ENCODE data around the gene GARRE1.
A peak's percentile ranks its signal among the peaks of the same experiment; 100 is the strongest.

Gene GARRE1

GRCh38 chr19:34217952-34218817, 36.2 kb upstream of the GARRE1 start:
- H3K9me3 ChIP-seq (ENCODE audit: control insufficient read depth, insufficient read depth, low read depth, low read length), result no peaks in the 10 kb centered on the region
- no peaks in the 10 kb centered on the region for H3K4me1 ChIP-seq (ENCODE audit: control insufficient read depth, insufficient read depth, low read length)
- H3K27me3 ChIP-seq (ENCODE audit: control insufficient read depth, insufficient read depth, low read length), result no peaks in the 10 kb centered on the region
- no peak overlapping the region for H3K4me3 ChIP-seq (ENCODE audit: low read depth, low read length)
- H3K27ac ChIP-seq (ENCODE audit: low read depth, low read length), result no peak overlapping the region
- H3K9ac ChIP-seq (ENCODE audit: low read length), result no peak overlapping the region
- H3K36me3 ChIP-seq (ENCODE audit: control insufficient read depth, insufficient read depth, low read length), result peaks cover 84% of the 10 kb centered on the region

- Histone ChIP-seq H3K27ac (ENCODE audit: low read depth, low read length) (no peak overlapping the region), H3K4me1 (ENCODE audit: control insufficient read depth, insufficient read depth, low read length) (no peaks in the 10 kb centered on the region), H3K9me3 (ENCODE audit: control insufficient read depth, insufficient read depth, low read depth, low read length) (no peaks in the 10 kb centered on the region), H3K36me3 (ENCODE audit: control insufficient read depth, insufficient read depth, low read length) (peaks cover 85% of the 10 kb centered on the region), H3K27me3 (ENCODE audit: control insufficient read depth, insufficient read depth, low read length) (no peaks in the 10 kb centered on the region), H3K9ac (ENCODE audit: low read length) (no peak overlapping the region), H3K4me3 (ENCODE audit: low read depth, low read length) (no peak overlapping the region)
Measured at GRCh38 chr19:34218818-34219164, 35.6 kb upstream of the GARRE1 start.

- Histone ChIP-seq H3K27ac (ENCODE audit: low read depth, low read length) (no peak overlapping the region), H3K9me3 (ENCODE audit: control insufficient read depth, insufficient read depth, low read depth, low read length) (no peaks in the 10 kb centered on the region), H3K9ac (ENCODE audit: low read length) (no peak overlapping the region), H3K36me3 (ENCODE audit: control insufficient read depth, insufficient read depth, low read length) (peaks cover 88% of the 10 kb centered on the region), H3K4me3 (ENCODE audit: low read depth, low read length) (no peak overlapping the region), H3K4me1 (ENCODE audit: control insufficient read depth, insufficient read depth, low read length) (peaks cover 13% of the 10 kb centered on the region), H3K27me3 (ENCODE audit: control insufficient read depth, insufficient read depth, low read length) (no peaks in the 10 kb centered on the region)
Measured at GRCh38 chr19:34220472-34221063, 33.8 kb upstream of the GARRE1 start.

GRCh38 chr19:34222386-34222785, 32.0 kb upstream of the GARRE1 start:
- no peak overlapping the region for H3K27ac ChIP-seq (ENCODE audit: low read depth, low read length)
- H3K4me3 ChIP-seq (ENCODE audit: low read depth, low read length), result no peak overlapping the region
- H3K36me3 ChIP-seq (ENCODE audit: control insufficient read depth, insufficient read depth, low read length), result peaks cover 97% of the 10 kb centered on the region
- H3K9me3 ChIP-seq (ENCODE audit: control insufficient read depth, insufficient read depth, low read depth, low read length), result no peaks in the 10 kb centered on the region
- no peaks in the 10 kb centered on the region for H3K27me3 ChIP-seq (ENCODE audit: control insufficient read depth, insufficient read depth, low read length)
- peaks cover 19% of the 10 kb centered on the region for H3K4me1 ChIP-seq (ENCODE audit: control insufficient read depth, insufficient read depth, low read length)
- H3K9ac ChIP-seq (ENCODE audit: low read length), result no peak overlapping the region

GRCh38 chr19:34224996-34225658, 29.2 kb upstream of the GARRE1 start:
- Histone ChIP-seq H3K27ac (ENCODE audit: low read depth, low read length) (peak overlapping the region; percentile 84), H3K4me3 (ENCODE audit: low read depth, low read length) (no peak overlapping the region), H3K36me3 (ENCODE audit: control insufficient read depth, insufficient read depth, low read length) (peaks cover 98% of the 10 kb centered on the region), H3K27me3 (ENCODE audit: control insufficient read depth, insufficient read depth, low read length) (no peaks in the 10 kb centered on the region), H3K9me3 (ENCODE audit: control insufficient read depth, insufficient read depth, low read depth, low read length) (no peaks in the 10 kb centered on the region), H3K9ac (ENCODE audit: low read length) (peak overlapping the region; percentile 32), H3K4me1 (ENCODE audit: control insufficient read depth, insufficient read depth, low read length) (peaks cover 19% of the 10 kb centered on the region)

GRCh38 chr19:34225659-34226015, 28.7 kb upstream of the GARRE1 start:
- Histone ChIP-seq H3K27me3 (ENCODE audit: control insufficient read depth, insufficient read depth, low read length) (no peaks in the 10 kb centered on the region), H3K27ac (ENCODE audit: low read depth, low read length) (peak overlapping the region; percentile 84), H3K9ac (ENCODE audit: low read length) (no peak overlapping the region), H3K9me3 (ENCODE audit: control insufficient read depth, insufficient read depth, low read depth, low read length) (no peaks in the 10 kb centered on the region), H3K4me3 (ENCODE audit: low read depth, low read length) (no peak overlapping the region), H3K36me3 (ENCODE audit: control insufficient read depth, insufficient read depth, low read length) (peaks cover 97% of the 10 kb centered on the region), H3K4me1 (ENCODE audit: control insufficient read depth, insufficient read depth, low read length) (peaks cover 23% of the 10 kb centered on the region)

- no peaks in the 10 kb centered on the region for H3K27me3 ChIP-seq (ENCODE audit: control insufficient read depth, insufficient read depth, low read length)
- no peak overlapping the region for H3K9ac ChIP-seq (ENCODE audit: low read length)
- peaks cover 93% of the 10 kb centered on the region for H3K36me3 ChIP-seq (ENCODE audit: control insufficient read depth, insufficient read depth, low read length)
- no peak overlapping the region for H3K4me3 ChIP-seq (ENCODE audit: low read depth, low read length)
- H3K27ac ChIP-seq (ENCODE audit: low read depth, low read length), result 0 out of 2 replicates have a peak overlapping the region, but pooled peaks have one; percentile 18
- H3K9me3 ChIP-seq (ENCODE audit: control insufficient read depth, insufficient read depth, low read depth, low read length), result no peaks in the 10 kb centered on the region
- peaks cover 27% of the 10 kb centered on the region for H3K4me1 ChIP-seq (ENCODE audit: control insufficient read depth, insufficient read depth, low read length)
Measured at GRCh38 chr19:34226036-34226435, 28.3 kb upstream of the GARRE1 start.

GRCh38 chr19:34228347-34228746, 26.0 kb upstream of the GARRE1 start:
- no peak overlapping the region for H3K9ac ChIP-seq (ENCODE audit: low read length)
- no peak overlapping the region for H3K27ac ChIP-seq (ENCODE audit: low read depth, low read length)
- no peak overlapping the region for H3K4me3 ChIP-seq (ENCODE audit: low read depth, low read length)
- peaks cover 43% of the 10 kb centered on the region for H3K4me1 ChIP-seq (ENCODE audit: control insufficient read depth, insufficient read depth, low read length)
- H3K9me3 ChIP-seq (ENCODE audit: control insufficient read depth, insufficient read depth, low read depth, low read length), result no peaks in the 10 kb centered on the region
- no peaks in the 10 kb centered on the region for H3K27me3 ChIP-seq (ENCODE audit: control insufficient read depth, insufficient read depth, low read length)
- H3K36me3 ChIP-seq (ENCODE audit: control insufficient read depth, insufficient read depth, low read length), result peaks cover 70% of the 10 kb centered on the region

- H3K36me3 ChIP-seq (ENCODE audit: control insufficient read depth, insufficient read depth, low read length), result peaks cover 66% of the 10 kb centered on the region
Measured at GRCh38 chr19:34228762-34229161, 25.6 kb upstream of the GARRE1 start.

GRCh38 chr19:34229721-34230120, 24.6 kb upstream of the GARRE1 start:
- Histone ChIP-seq H3K4me3 (ENCODE audit: low read depth, low read length) (no peak overlapping the region), H3K4me1 (ENCODE audit: control insufficient read depth, insufficient read depth, low read length) (peaks cover 36% of the 10 kb centered on the region), H3K27me3 (ENCODE audit: control insufficient read depth, insufficient read depth, low read length) (no peaks in the 10 kb centered on the region), H3K27ac (ENCODE audit: low read depth, low read length) (no peak overlapping the region), H3K36me3 (ENCODE audit: control insufficient read depth, insufficient read depth, low read length) (peaks cover 58% of the 10 kb centered on the region), H3K9me3 (ENCODE audit: control insufficient read depth, insufficient read depth, low read depth, low read length) (no peaks in the 10 kb centered on the region), H3K9ac (ENCODE audit: low read length) (no peak overlapping the region)

More at GRCh38 chr19:34228762-34229161, 25.6 kb upstream of the GARRE1 start:
- Histone ChIP-seq H3K9ac (ENCODE audit: low read length) (no peak overlapping the region), H3K27ac (ENCODE audit: low read depth, low read length) (no peak overlapping the region), H3K4me3 (ENCODE audit: low read depth, low read length) (no peak overlapping the region), H3K4me1 (ENCODE audit: control insufficient read depth, insufficient read depth, low read length) (peaks cover 43% of the 10 kb centered on the region), H3K27me3 (ENCODE audit: control insufficient read depth, insufficient read depth, low read length) (no peaks in the 10 kb centered on the region), H3K9me3 (ENCODE audit: control insufficient read depth, insufficient read depth, low read depth, low read length) (no peaks in the 10 kb centered on the region)

GRCh38 chr19:34230820-34231219, 23.5 kb upstream of the GARRE1 start:
- Histone ChIP-seq H3K4me3 (ENCODE audit: low read depth, low read length) (no peak overlapping the region), H3K36me3 (ENCODE audit: control insufficient read depth, insufficient read depth, low read length) (peaks cover 47% of the 10 kb centered on the region), H3K4me1 (ENCODE audit: control insufficient read depth, insufficient read depth, low read length) (peaks cover 27% of the 10 kb centered on the region), H3K27me3 (ENCODE audit: control insufficient read depth, insufficient read depth, low read length) (no peaks in the 10 kb centered on the region), H3K9ac (ENCODE audit: low read length) (no peak overlapping the region), H3K27ac (ENCODE audit: low read depth, low read length) (no peak overlapping the region), H3K9me3 (ENCODE audit: control insufficient read depth, insufficient read depth, low read depth, low read length) (no peaks in the 10 kb centered on the region)

Measured in HUES6 (cell line).